Ishikawa (cell line): ENCODE measurements around the gene PCCA.

Experiments used
- CEBPB ChIP-seq: IDR thresholded peaks from 2 replicates; pipeline ENCODE4 v1.6.1; 2012
- CREB1 ChIP-seq: IDR thresholded peaks from 2 replicates; pipeline ENCODE4 v1.6.1; 2012; ENCODE audit warnings: low read depth
- EGR1 ChIP-seq: IDR thresholded peaks from 2 replicates; pipeline ENCODE4 v1.6.1; 2012
- EP300 ChIP-seq: IDR thresholded peaks from 2 replicates; pipeline ENCODE4 v1.6.1; 2012; ENCODE audit warnings: borderline replicate concordance
- FOXM1 ChIP-seq: IDR thresholded peaks from 2 replicates; pipeline ENCODE4 v1.6.1; 2012; ENCODE audit warnings: low read depth, borderline replicate concordance
- MAX ChIP-seq: IDR thresholded peaks from 2 replicates; pipeline ENCODE4 v1.6.1; 2012
- NFIC ChIP-seq: IDR thresholded peaks from 2 replicates; pipeline ENCODE4 v1.6.1; 2012
- RAD21 ChIP-seq: IDR thresholded peaks from 2 replicates; pipeline ENCODE4 v1.6.1; 2012; ENCODE audit warnings: low read depth
- REST ChIP-seq: IDR thresholded peaks from 2 replicates; pipeline ENCODE4 v1.6.1; 2012; ENCODE audit warnings: low read depth, mild to moderate bottlenecking
- TAF1 ChIP-seq: IDR thresholded peaks from 2 replicates; pipeline ENCODE4 v1.6.1; 2012; ENCODE audit warnings: low read depth, mild to moderate bottlenecking
- USF1 ChIP-seq: IDR thresholded peaks from 2 replicates; pipeline ENCODE4 v1.6.1; 2012
- YY1 ChIP-seq: IDR thresholded peaks from 2 replicates; pipeline ENCODE4 v1.6.1; 2012; ENCODE audit warnings: low read depth
- ZBTB7A ChIP-seq: IDR thresholded peaks from 2 replicates; pipeline ENCODE4 v1.6.1; 2012; ENCODE audit warnings: low read depth

GRCh38 chr13:100044936-100045335, 44.0 kb upstream of the PCCA start:
- no peak for TF ChIP-seq FOXM1
- no peak for TF ChIP-seq ZBTB7A
- no peak for TF ChIP-seq REST
- TF ChIP-seq EP300 = no peak
- no peak for TF ChIP-seq EGR1
- TF ChIP-seq YY1 = no peak
- no peak for TF ChIP-seq RAD21
- no peak for TF ChIP-seq TAF1
- no peak for TF ChIP-seq CREB1
- no peak for TF ChIP-seq CEBPB
- TF ChIP-seq USF1 = no peak
- no peak for TF ChIP-seq MAX
- no peak for TF ChIP-seq NFIC
